Islet precursor cell (in vitro differentiated cells): ENCODE data around the gene BTBD9.

Experiments
- DNase-seq: peaks from one replicate; pipeline ENCODE4 v3.0.0-alpha.2; 2018

Gene BTBD9

DNA sequence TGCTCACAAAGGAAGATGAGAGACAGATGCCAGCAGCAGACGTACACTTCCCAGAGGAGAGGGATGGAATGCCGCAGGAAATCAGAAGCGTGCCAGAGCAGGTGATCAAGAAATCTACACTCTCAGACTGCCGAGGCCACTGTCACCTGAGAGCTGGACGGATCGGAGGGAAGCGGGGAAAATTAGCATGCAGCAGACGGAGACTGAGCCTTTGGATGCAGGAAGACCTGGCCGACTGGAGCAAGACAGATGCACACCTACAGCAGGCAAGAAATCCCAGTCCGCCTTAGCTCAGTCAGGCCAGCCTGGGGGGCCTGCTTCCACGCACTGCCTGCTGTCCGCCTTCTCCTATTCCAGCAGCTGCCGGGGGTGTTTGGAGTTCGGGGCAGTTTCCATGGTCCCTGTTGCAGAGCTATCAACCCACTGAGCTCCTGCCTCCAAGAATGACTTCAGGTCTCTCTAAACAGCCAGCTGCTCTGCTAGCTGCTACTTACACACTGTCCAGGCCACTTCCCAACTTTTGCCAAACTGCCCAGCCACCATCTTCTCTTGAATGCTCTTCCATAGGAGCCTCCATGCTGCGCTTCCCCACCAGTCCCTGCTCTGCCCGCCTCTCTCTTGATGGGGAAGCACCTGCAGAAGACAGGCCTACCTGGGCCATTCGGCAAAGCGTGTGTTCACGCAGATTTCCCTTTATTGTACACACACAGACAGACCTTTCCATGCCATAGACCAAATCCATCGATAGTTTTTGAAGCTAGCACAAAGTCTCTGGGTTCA lies 451.7 kb downstream of the BTBD9 start:
- peak; percentile 51 for DNase-seq

DNA sequence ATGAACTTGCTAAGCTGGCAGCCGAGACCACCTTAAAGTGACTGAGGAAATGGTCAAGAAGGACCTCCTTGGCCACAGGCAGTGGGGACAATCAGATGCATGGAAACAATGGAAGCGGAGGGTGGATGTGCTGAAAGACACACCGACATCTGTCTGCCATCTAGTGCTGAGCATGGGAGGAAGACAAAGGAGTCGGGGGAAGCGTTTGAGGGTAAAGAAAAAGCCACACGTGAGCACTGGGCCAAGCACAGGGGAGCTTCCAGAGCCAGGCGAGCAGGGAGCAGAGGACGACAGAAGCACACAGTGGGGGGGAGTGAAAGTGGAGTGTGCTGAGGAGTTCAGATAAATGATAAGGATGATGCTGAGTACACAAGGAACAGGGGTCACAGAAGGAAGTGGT lies 452.4 kb downstream of the BTBD9 start:
- DNase-seq: peak; percentile 44

DNA sequence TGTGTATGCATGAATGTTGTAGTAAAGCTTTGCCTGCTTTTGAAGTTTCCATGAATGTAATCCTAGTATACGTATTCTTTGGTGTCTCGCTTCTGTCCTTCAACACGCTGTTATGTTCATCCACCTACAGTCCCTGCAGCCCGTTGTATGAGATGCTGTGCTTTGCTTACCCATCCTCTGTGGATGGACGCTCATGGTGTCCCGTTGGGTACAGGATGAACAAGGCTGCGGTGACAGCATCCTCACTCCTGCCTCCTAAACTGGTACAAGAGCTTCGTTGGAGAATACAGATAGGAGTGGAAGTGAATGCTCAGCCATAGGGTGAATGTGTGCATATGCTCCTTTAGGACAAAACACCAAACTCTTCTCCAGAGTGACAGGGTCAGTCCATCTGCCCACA lies 454.0 kb downstream of the BTBD9 start:
- no peak for DNase-seq

DNA sequence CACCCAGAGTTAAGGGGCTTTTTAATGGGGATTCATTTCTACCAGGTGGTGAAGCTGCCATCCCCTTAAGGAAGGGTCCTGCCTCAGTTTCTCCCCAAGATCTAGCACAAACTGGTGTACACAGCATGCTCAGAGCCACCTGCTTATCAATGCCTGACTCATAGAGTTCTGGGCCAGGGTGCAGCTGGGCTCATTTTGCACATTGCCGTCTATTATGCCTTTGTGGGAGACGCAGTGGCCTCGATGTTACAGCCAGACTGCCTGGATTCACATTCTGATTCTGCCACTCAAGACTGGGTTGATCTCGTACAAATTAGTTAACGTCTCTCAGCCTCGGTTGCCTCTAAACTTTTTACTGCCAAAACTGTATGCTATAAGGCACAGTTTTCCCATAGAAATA lies 454.5 kb downstream of the BTBD9 start:
- no peak for DNase-seq

DNA sequence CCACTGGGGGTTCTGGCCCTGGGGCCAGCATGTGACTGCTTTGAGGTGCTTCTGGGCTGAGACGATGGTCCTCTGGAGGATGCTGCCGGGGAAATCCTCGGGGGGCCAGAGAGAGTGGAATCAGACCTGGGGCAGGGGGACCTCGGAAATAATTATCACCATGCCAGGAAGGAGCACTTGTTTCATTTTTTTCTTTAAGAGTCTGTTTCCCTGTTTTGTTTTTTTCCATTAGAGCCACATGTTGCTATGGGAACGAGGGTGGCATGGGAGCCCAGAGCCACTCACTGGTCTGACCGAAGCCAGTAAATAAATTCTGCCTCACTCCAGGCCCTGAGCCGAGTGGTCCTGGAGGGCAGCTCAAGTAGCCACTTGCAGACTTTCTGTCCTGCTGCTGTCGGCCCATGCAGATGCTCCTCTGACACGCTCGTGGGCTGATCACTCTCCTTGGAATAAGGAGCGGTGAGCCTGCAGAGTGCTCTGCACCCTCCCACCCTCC lies 455.1 kb downstream of the BTBD9 start:
- no peak for DNase-seq

DNA sequence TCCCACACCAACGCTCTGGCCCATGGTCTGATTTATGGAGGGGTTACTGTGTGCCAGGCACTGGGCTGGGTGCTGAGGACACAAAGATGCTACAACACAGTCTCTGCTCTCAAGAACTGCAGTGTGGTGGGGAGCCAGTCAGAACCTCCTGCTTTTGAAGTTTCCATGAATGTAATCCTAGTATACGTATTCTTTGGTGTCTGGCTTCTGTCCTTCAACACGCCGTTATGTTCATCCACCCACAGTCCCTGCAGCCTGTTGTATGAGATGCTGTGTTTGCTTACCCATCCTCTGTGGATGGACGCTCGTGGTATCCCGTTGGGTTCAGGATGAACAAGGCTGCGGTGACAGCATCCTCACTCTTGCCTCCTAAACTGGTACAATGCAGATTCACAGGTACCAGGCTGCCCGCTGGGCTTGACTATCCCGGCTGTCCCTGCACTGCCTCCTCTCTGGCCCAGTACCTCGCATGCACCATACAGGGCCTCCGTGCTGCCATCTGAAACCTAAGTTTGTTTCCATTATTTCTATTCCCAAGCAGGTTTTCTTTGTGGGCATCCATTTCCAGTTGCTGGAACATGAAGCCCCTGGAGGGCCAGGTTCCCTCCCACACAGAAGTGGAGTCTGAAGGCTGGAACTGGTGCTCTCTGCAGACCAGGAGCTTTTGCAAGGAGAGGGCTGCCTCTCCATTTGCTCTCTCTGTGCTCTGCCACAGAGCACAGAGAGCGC lies 455.7 kb downstream of the BTBD9 start:
- no peak for DNase-seq

DNA sequence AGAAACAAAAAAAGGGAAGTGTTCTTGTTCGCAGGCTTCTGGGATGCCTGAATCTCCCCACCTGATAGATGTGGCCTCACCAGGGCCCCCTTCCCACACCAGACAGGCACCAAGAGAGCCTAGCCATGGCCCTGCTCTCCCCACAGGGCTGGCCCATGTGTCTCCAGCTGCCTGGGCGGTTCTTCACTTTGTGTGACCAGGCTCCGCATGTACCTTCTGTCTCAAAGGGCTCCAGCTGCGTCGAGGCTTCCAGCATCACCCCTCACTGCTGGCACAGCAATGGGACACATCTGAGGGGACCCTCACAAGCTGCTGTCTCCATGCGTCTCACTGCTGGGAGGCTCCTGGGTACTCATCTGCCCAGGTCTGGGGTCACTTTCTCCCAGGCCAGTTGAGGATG lies 457.3 kb downstream of the BTBD9 start:
- DNase-seq: no peak

DNA sequence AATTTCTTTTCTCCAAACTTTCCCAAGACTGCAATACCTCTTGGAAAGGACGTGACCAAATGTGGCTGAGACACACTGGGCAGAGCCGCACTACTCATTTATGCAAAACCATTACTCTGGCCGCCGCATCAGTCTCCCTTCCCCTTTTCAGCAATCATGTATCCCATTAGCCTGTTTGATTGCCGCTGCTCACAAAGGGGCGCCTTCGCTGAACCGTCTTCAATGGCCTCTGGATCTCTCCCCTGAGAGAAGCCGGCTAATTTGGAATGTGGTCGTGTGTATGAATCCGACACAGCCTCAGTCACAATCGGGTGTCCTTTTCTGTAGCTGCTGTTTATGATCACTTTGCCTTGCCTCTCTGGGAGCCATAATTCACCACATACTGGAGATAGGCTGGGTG lies 459.1 kb downstream of the BTBD9 start:
- peak; percentile 42 for DNase-seq

DNA sequence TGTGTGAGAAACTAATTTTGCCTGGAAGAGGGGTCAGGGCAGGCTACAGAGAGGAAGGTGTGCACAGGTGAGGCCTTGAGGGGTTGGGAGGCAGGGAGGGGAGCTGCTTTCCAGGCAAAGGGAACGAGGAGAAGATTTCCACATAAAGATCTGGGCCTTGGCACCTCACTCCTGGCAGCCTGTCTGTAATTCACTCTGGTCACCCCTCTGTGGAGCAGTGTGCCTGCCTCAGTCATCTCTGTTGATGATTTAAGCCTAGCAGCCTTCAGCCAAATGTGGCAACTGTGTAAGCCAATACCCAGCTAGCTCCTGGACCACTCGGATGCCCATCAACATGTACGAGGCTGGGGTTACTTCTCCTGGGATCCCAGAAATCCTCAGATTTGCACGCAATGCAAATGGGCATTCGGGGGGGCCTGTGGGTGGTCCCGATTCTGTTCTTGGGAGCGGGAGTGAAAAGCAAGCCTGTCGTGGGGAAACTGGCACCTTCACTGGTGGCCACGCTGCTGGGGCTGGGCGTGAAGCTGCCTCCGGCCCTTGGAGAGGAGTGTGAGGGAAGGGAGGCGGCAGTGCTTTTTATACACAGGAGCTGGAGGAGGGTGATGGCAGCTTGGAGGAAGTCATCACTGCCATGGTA lies 459.8 kb downstream of the BTBD9 start:
- DNase-seq: peak; percentile 35

DNA sequence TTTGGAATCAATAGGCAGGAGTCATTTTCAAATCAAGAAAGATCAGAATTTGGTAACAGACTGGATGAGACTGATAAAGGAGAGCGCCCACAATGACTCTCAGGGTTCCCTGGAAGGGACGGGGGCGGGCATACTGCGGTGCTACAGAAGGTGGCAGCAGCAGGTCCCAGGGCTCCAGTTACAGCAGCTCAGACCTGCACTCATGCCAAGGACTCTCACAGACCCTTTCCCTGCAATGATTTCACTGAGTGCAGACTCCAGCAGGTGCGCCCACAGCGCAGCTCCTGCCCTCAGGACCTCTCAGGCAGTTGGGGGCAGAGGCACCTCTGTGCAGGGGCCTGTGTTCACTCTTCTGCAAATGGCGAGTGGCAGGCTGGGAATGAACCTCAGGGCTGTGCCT lies 460.4 kb downstream of the BTBD9 start:
- DNase-seq: peak; percentile 36

DNA sequence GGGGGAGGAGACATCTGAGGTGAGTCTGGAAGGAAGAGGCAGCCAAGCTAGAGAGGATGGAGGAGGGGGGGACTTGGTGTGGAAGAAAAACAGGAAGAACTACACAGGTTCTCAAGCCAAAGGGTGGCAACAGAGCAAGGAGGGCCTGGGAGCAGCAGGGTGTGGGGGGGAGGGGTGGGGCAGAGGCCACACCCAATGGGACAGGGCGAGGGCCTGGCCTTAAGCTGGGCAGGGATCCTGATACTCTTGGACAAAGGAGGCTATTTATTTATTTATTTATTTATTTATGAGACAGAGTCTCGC lies 461.2 kb downstream of the BTBD9 start:
- no peak for DNase-seq

DNA sequence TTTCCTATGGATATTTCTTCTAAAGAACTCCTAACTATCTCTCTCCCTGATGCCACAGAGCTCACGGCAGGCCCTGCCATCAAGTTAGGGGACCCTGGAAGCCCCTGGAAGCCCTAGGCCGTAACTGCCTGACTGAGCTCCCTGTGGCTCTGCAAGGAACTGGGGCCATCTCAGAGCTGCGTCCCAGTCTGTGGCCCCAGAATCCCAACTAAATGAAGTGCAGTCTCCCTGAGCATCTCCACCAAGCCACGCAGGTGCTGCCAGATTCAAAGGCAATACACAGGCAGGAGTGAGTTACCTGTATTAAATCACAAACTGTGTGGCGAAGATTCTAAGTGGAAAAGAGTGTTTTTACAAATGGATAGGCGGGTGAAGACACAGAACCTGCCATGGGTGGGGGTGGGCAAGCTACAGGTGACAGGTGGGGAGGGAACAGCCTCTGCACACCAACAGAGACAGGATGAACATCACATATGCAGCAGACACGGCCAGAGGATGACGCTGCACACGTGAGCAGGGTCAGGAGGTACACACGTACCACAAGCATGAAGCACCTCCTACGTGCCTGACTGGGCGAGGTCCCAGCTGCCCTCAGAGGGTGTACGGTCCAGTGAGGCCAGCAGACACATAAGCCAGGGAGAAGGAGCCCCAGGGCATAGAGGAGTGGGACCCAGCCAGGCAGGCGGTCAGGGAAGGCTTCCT lies 461.7 kb downstream of the BTBD9 start:
- DNase-seq: peak; percentile 50

DNA sequence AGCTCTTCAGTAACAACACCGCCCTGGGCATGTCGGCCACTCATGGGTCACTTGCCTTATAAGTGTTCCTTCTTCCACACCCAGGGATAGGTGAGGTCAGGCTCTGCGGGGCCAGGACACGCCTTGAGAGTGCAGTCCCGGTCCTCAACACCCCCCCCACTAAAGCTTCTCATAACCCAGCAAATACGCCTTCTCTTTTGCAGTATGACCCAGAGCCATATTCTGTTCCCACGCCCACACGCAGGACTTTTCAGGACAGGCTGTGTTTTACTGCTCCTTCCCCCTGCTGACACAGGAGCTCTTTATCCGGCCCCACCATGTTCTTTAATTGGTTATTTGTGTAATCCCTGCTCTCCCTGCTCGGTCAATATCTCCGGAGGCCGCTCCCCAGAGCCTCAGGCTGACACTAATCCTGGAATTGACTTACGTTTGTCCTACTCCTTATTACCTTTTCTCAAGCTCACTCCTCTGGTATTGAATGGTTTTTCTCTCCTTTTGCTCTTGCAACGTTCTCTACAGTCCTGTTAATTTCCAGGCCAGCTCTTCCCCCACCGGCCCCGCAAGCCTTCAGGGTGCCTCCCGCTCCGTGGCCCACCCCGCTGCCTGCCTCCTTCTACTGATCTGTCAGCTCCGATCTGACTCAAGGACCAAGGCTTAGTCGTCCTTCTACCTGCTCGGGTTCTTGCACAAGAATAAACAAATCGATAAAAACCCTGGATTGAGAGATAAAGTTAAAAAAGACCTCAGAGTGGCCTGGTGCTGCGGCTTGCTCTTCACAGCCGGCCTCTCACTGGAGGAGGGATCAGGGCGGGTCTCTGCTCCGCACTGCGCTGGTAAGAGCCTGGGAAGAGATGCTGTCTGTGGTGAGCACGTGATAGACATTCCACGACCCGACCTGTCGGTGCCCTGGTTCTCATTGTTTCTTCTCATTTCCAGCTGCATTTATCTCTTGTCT lies 462.7 kb downstream of the BTBD9 start:
- no peak for DNase-seq

DNA sequence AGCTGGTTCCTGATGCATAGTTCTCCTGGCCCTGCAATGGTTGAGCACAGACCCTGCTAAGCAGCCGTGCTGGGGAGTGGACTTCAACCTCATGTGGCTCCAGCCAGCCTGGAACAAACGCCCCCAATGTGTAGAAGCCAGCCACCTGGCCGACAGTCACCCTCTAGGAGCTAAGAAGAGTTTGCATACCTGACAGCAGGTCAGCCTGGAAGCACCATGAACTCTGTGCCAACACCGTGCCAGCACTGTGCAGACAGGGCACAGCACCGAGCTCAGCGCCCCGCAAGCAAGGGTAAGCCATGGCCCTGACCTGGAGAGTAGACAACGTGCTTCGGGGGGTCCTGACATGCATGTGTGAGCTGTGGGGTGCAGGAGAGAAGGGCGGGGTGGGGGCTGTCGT lies 463.9 kb downstream of the BTBD9 start:
- DNase-seq: no peak

DNA sequence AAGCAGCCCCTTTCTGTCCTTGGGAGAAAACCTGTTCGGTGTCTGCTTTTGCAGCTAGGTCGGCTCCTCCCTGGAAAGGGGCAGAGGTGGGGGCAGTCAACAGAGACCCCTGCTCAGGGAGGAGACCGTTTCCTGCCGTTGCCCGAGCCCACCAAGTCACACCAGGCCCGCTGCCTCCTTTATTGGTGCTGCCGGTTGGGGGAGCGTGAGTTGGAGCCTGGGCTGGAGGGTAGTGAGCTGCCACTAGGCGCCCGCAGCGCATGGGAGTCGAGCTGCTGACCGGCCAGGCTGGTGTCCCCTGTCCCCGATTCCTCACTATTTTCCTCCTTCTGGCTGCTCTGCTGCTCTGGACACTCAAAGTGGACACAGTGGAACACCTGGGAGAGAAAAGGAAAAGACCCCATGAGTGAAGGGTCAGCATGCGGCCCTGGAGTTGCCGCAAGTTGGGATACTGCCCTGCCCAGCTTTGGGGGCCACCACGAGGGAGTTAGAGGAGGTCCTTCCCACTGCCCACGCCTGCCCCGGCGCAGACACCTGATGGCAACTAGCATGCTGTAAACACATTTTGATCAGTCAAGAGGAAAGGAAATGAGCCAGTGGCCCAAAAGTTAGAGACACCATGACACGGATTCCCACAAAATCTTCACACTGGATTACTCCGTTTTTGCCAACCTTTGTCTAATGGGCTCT lies 464.8 kb downstream of the BTBD9 start:
- no peak for DNase-seq

DNA sequence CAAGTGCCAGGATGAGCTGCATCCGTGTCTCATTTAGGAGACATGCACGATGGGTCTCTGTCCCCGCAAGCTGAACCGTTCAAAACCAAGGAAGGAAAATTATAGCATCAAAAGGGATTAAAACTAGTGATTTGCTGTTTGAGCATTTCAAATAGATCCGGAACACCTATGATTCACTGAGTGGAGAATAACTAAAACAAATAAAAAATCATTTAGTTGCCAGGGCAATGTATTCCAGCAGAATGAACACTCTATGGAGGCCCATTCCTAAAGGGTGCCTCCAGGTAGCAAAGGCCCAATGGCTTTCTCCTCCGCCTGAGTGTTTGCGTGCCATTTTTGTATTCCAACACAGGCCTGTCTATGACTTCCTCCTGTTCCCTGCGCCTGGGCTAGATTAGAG lies 465.4 kb downstream of the BTBD9 start:
- DNase-seq: no peak

DNA sequence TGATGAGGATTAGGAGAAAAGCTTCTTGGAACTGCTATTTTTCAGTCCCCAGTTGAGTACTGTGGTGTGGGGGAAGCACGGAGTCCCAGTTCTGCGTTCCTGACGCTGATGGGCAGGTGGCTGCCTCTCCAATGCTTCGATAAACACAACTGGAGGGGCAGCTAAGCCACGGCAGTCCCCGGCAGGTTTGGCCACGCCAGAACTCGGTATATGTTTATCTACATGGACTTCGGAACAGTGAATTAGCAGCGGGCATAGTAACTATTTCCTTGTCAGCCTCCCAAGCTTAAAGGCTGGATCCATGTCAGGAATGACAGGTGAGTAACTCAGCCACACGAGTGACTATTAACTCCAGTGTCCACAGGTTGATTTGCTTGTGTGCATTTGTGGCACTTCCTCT lies 465.8 kb downstream of the BTBD9 start:
- no peak for DNase-seq

DNA sequence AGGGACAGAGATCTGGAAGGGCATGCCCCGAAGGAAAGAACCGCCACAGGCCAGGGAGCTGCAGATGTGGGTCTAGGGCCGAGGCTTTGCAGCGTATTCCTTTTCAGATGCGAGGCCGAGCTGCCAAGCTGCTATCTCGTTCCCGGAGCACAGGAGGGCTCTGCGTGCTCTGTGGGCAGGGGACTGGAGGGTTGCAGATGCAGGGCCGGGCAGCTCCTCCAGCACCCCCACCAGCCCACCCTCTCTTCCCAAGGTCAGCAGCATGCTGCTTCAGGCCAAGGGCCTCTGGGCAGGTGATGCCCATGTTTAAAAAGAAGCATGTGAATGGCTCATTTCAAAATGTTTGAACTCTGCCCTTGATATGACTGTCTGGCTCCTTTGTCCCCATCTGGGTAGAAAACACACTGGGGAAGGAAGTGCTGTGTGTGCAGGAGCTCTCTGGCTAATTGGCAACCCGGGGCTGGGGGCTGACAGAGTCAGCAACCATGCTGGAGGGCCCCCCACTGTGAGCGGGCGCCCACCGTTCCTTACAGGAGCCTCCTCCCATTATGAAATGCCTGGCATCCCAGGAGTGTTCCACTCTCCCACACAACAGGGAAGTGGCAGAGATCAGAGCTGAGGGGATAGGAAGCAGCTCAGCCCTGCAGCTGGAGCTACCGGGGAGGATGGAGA lies 466.9 kb downstream of the BTBD9 start:
- DNase-seq: no peak

DNA sequence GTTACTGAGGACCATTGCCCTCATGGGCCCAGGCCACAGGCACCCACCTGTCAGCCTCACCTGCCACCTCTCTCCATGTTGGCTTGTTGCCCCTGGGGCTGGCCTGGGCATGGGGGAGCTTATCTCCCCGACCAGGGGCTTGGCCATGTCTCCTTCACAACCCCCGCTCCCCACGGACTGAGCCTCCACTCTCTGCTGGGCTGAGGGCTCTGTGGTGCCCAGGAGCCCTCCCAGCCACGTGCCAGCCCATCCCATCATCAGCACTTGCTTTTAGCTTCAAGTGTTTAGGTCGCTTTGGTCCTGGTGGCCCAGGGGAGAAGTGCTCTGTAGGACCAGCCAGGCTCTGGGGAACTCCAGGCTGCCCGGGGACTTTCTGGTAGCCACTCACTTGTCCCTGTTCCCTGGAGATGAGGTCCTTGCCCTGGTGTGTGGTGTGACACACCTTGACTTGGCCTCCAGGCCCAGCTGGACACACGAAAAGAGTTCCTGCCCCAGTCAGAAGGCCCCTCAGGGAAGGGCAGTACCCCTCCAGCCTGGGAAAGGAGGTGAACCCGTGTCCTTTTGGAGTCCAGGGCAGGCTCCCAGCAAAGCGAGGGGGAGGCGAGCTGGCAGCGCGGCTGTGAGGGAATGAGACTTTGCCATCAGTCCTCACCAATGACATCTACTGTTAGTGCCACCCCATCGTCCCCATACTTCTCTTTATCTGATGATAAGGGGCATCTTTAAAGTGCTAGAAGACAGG lies 467.6 kb downstream of the BTBD9 start:
- DNase-seq: no peak

DNA sequence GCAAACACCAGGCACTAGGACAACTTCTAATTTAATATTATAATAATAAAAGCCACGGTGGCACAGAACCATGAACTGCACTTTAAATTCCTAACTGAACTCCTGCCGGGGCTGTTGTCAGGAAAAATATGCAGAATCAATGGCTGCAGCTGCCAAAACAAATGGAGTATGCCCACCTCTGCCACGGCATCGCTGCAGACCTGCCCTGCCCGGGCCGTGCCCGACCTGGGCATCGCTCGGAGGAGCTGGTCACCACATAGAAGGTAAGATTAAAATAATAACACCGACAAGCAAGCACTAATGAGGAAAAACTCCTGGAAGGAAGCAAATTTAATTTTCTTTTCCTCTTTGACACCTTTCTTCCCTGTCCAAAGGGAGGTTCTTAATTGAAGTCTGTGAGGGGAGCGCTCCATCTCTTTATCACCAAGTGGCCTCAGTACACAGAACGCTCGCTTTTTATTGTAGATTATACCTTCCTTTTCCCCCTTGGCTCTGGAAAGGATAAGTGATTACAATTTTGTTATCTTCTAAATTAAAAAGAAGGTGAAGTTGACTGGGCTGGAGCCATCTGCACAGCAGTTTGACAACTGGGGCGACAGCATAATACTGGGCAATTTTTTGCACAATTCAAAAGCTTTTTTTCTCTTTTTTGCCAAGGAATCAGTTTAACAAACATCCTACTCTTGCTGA lies 468.9 kb downstream of the BTBD9 start:
- no peak for DNase-seq
